HTR-8/SVneo (cell line): ENCODE data around the gene VASH2.
"Not testable (repeated sequence)": the region's sequence is repeated elsewhere in the genome, so short reads cannot be mapped to it uniquely, and the experiment has no call there.

Experiments
- DNase-seq: peaks from one replicate; pipeline ENCODE4 v3.0.0; 2011; ENCODE audit warnings: low spot score, mixed read lengths; ENCODE audit not compliant: insufficient read length
- FAIRE-seq: peaks from 2 replicates; lab custom pipeline; 2011; peaks lifted over from hg19 to GRCh38; lab: Jason Lieb, UNC

The VASH2 gene

DNA sequence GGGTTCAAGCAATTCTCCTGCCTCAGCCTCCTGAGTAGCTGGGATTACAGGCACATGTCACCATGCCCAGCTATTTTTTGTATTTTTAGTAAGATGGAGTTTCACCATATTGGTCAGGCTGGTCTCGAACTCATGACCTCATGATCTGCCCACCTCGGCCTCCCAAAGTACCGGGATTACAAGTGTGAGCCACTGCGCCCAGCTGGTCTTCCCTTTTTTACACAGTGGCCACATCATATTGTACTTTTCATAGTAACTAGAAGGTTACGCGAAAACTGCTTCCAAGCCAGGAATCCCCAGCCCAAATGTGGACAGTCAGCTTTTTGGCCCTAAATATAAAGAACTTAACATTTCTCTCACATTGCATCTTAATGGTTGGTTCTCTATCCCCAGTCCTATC is 4.2 kb downstream of the VASH2 start:
- DNase-seq: no peak
- no peak for FAIRE-seq

DNA sequence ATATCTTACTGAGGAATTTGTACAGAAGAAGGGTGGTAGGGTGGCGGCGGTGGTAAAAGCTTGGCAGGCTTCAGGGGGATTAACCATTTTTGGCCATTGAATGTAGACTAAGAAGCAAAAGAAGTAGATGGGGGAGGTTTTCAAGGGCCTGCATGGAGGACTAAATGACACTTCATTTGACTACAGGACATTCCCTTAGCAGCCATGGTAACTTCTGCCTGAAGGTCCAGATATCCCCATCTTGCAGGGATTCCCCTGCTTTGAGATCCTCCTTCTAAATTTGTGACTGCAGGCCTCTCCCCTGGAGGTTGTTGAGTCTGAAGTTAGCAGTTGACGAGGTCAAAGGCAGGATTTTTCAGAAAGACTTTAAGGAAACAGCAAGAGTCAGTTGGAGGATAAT is 4.8 kb downstream of the VASH2 start:
- DNase-seq: no peak
- no peak for FAIRE-seq

DNA sequence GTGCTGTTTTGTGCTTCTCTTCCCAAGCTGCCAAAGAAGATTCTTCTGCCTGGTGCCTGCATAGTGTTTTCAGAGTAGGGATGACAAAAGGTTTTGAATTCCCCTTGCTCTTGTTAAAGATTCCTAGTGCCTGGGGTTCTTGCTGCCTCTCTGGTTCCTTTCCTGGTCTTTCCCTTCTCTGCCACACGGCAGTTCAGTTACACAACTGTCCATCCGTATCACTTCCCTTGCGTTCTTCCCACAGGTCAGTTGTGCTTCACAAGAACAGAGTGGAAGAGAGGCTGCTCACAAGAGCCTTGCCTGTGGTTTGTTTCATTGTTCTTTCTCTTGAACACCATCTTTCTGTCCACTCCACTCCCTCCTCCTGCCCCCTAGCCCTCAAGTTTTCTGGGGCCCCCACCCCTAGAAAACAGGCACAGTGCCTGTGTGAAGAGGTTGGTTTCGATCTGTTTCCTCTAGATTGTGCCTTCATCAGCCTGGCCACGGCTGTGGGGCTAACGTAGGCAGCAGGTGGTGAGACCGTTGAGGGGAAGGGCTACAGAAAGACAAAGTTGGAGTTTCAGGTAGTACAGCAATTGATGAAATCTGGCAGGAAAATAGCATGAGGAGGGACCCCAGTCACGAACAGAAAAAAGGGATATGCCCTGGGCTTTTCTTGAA is 5.8 kb downstream of the VASH2 start:
- DNase-seq: no peak
- no peak for FAIRE-seq

DNA sequence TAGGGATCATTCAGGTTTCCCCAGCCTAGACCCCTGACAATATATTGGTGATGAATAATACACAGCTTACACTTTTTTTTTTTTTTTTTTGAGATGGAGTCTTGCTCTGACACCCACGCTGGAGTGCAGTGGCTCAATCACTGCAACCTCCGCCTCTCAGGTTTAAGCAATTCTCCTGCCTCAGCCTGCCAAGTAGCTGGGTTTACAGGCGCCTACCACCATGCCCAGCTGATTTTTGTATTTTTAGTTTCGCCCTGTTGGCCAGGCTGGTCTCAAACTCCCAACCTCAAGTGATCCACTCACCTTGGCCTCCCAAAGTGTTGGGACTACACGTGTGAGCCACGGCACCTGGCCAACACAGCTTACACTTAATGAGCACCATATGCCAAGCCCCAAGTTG is 7.2 kb downstream of the VASH2 start:
- FAIRE-seq (no peak), DNase-seq (no peak)

DNA sequence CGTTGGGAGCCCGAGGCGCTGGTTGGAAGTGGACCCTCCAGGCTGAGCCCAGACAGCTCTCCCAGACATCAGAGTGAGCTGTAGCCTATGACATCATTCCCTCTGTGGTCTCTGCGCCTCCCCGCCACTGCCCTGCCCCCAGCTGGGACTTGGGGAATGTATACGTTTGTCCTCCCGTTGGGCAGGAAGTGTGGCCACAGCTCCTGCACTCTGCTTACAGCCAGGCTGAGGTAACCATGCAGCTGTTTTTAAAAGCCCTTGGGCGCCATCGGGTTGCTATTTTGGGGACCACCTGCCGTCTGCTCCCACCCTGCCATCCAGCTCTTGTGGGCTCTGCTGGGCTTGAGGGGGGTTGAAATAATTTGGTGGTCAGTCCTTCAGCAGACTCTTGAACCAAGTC is 7.8 kb downstream of the VASH2 start:
- no peak for FAIRE-seq

DNA sequence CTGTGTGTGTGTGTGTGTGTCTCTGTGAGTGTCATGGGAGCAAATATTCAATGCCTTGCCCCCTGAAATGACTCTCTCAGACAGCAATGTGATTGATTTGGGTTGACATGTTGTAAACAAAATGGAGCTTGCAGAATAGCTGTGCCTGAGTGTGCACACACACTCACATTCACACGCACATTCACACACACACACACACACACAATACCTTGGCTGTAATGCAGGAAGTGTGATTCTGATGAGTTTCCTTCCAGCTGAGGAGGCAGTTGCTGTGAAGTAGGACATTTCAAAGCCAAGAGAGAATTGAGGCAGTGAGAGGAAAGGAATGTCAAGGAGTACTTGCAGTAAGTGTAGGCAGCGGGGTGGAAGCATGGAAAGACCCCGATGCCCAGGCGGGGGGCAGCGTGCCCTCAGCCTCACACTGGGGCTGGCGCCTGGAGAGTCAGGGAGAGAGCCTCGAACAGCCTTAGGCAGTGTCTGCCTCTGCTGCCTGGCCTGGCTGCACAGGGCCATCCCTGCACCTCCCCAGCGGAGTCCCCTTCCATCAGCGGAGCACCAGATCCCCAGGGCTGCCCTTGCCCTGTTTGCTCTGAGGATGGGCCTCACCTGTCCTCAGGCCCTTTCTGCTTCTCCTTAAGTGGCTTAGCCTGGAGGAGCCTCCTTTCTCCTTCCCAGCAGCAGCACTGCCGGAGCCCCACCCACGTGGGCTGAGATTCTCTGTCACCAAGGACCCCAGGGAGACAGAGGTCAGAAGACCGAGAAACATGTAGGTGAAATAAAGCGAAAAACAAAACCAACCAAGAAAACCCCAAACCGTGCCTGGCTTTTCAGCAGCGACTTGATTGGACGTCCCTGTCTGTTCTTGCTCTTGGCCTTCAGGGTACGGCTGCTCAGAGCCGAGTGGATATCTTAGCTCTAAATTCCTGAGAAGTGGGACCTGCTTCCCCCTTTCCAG is 9.2 kb downstream of the VASH2 start:
- FAIRE-seq (no peak), DNase-seq (no peak)

More for the DNA sequence above, 7.8 kb downstream of the VASH2 start:
- DNase-seq: no peak

GRCh38 chr1:212960932-212961331 is 10.6 kb downstream of the VASH2 start:
- FAIRE-seq: no peak

DNA sequence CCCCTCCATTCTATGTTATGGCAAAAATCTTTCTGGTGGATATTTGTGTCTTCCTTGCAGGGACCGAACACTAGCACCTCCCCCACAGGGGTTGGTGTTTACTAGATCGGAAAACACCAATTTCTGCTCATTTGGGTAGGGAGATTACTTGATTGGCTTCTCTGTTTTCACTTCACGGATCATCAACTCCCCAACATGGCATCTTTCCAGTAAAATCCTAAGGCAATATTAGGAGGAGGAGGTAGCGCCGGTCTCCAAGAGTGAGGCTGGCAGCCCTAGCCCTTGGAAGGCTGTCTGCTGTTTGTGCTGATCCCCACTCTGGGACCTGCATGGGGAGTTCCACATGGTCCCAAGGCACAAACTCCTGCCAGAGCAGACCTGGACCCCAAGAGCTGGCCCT is 12.2 kb downstream of the VASH2 start:
- no peak for FAIRE-seq
- DNase-seq: no peak

More at GRCh38 chr1:212960932-212961331, 10.6 kb downstream of the VASH2 start:
- DNase-seq: no peak

DNA sequence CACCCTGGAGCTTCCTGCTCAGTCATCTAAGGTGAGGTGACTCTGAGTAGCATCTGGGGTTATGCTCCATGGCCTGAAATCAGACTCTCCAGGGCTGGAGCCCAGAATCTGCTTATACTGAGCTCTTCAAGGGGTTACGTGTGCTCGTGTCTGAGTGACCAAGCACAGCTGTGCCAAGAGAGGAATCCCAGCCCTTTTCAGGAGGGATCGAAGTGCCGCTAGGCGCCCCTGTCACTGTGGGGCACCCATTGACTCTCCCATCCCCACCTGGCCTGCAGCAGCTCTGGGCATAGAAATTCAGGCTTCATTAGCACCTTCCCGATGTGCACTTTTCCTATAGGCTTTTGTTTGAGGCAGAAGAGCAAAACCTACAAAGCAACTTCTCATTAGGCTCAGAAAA is 13.8 kb downstream of the VASH2 start:
- DNase-seq: no peak
- FAIRE-seq: no peak

DNA sequence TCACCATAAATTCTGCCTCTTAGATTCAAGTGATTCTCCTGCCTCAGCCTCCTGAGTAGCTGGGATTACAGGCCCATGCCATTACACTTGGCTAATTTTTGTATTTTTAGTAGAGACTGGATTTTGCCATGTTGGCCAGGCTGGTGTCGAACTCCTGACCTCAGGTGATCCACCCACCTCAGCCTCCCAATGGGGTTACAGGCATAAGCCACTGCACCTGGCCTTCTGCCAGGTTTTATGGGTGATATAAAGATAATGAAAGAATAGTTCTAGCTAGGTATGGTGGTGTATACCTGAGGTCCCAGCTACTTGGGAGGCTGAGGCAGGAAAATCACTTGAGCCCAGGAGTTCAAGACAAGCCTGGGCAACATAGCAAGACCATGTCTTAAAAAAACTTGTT is 14.7 kb downstream of the VASH2 start:
- not testable (repeated sequence) for FAIRE-seq, DNase-seq

- DNase-seq (no peak), FAIRE-seq (no peak)
Observed at GRCh38 chr1:212966616-212967015, 16.3 kb downstream of the VASH2 start.

- DNase-seq (peak; percentile 63), FAIRE-seq (peak; percentile 77)
Observed at GRCh38 chr1:212967801-212968200, 17.5 kb downstream of the VASH2 start.

GRCh38 chr1:212968368-212968863 is 18.1 kb downstream of the VASH2 start:
- DNase-seq (no peak), FAIRE-seq (no peak)

GRCh38 chr1:212970085-212970484 is 19.7 kb downstream of the VASH2 start:
- FAIRE-seq: no peak
- DNase-seq: no peak

DNA sequence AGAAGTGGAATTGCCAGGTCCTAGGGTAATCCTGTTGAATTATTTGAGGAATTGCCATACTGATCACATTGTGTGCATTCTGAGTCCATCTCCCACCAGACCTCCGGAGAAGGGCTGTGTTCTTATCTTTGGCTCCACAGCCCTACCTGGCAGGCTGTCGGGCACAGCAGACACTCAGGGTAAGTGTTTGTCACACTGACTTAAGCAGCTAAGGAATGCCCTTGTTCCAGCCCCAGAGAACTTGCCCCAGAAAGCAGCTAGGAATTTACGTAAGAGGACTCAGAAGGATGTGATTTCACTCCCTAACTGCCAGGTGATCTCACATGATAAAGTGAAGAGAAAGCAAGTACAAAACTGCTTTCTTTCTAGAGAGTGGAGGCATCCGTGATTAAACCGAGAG is 21.0 kb downstream of the VASH2 start:
- DNase-seq: no peak
- FAIRE-seq: no peak

DNA sequence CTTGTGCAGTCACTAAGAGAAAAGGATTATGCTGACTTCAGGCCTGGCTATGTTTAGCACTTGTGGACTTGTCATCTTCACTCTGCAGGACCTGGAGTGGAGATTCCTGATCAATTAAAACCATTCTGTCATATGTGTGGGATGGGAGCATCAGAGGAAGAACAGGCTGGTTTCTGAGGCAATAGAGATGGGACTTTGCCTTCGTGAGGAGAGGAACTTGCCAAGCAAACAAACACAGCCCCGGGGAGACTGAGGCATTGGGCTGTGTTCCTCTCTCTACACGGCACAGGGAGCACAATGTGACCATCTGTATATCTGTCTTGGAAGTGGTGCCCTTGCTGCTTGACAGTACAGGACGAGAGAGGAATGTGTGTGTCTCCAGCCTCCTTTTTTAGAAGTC is 23.1 kb downstream of the VASH2 start:
- no peak for FAIRE-seq
- DNase-seq: no peak

DNA sequence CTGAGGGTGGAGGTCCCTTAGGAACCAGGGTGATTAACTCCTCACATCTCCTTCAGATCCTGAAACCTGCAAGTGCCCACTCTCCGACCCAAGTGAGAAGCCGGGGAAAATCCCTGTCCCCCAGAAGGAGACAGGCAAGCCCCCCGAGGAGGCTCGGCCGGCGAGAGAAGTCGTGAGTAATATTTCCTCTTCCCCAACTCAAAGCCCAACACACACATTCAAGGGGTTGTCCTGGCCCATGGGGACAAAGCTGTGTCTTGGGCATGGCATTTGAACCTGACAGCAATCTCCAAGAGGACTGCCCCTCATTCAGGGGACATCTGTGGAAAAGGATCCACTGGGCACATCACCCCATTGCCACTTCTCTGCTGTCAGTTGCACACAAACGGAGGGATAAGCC is 23.6 kb downstream of the VASH2 start:
- DNase-seq: no peak
- FAIRE-seq: no peak

- DNase-seq (no peak), FAIRE-seq (no peak)
Observed at GRCh38 chr1:212974711-212975110, 24.4 kb downstream of the VASH2 start.

- DNase-seq: peak; percentile 23
Observed at GRCh38 chr1:212975111-212975918, 25.0 kb downstream of the VASH2 start.

GRCh38 chr1:212976586-212976985 is 26.2 kb downstream of the VASH2 start:
- no peak for FAIRE-seq
- no peak for DNase-seq

More at GRCh38 chr1:212975111-212975918, 25.0 kb downstream of the VASH2 start:
- no peak for FAIRE-seq
